NCI-H82 treated with DMSO at 0.1 percent for 48 hours (cell line): ENCODE results near the gene MAEA.

Source experiments
- DNase-seq: peaks from one replicate; lab custom pipeline; 2025; ENCODE audit not compliant: unreplicated experiment; lab: John Stamatoyannopoulos, UW

Gene MAEA

GRCh38 chr4:1249731-1250526 lies 39.8 kb upstream of the MAEA start:
- DNase-seq, result no peak

GRCh38 chr4:1250527-1250812 lies 39.2 kb upstream of the MAEA start:
- DNase-seq, result no peak

GRCh38 chr4:1250921-1251772 lies 38.5 kb upstream of the MAEA start:
- no peak for DNase-seq

DNA sequence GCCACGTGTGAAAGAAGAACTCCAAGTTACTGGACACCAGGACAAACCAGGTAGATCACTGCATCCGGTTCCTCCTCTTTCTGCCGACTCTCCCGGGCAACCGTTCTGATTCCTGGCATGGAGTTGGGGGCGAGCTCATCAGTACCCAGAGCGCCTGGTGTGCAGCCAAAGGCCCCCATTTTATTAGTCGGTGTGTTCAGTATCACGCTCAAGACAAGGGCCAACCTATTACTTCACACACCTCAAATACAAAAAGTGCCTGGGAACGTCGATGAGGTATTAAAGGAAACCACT lies 38.0 kb upstream of the MAEA start:
- DNase-seq, result no peak

GRCh38 chr4:1252928-1253492 lies 36.7 kb upstream of the MAEA start:
- no peak for DNase-seq

- no peak for DNase-seq
These were observed 35.9 kb upstream of the MAEA start for GRCh38 chr4:1253831-1254230.

GRCh38 chr4:1255151-1255550 lies 34.5 kb upstream of the MAEA start:
- DNase-seq, result no peak

DNA sequence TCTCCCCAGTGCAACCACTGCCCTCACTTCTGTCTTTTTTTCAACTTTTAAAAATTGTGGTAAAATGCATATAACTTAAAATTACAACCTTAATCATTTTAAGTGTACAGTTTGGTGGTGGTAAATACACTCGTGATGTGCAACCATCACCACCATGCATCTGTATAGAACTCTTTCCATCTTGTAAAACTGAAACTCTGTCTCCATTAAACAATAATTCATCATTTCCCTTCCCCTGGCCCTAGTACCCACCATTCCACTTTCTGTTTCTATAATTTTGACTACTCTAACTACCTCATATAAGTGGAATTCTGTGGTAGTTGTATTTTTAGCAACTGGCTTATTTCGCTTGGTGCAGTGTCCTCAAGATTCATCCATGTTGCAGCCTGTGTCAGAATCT lies 34.0 kb upstream of the MAEA start:
- no peak for DNase-seq

- no peak for DNase-seq
These were observed 31.2 kb upstream of the MAEA start for GRCh38 chr4:1258457-1258856.

DNA sequence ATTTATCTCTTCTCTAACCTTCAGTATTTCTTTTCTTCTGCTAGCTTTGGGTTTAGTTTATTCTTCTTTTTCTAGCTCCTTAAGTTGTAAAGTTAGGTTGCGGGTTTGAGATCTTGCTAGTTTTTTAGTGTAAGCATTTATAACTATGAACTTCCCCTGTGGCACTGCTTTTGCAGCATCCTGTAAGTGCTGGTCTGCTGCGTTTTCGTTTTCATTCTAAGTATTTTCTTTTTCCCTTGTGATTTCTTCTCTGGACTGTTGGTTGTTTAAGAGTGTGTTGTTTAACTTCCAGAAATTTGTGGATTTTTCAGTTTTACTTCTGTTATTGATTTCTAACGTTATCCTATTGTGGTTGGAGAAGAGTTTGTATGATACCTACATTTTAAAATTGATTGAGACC lies 29.7 kb upstream of the MAEA start:
- no peak for DNase-seq

DNA sequence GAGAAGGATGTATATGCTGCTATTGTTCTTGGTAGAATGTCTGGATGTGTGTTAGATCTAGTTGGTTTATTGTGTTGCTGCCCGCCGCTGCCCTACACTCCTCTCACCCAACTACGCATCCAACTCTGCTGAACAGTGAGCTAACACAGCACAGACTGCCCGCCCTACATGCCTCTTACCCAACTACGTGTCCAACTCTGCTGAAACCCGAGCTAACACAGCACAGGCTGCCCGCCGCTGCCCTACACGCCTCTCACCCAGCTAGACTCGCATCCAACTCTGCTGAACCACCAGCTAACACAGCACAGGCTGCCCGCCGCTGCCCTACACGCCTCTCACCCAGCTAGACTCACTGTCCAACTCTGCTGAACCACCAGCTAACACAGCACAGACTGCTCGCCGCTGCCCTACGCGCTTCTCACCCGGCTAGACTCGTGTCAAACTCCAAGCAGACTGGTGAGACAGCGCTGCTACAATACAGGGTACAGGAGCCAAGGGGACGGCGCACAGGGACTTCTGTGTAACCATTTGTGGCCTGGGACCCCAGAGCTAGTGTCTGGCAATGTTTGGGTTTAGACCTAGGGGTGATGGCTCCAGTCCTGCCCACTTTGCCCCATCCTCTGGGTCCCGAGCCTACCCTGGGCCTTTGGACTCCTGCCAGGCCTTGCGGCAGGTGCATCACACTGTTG lies 29.1 kb upstream of the MAEA start:
- no peak for DNase-seq

DNA sequence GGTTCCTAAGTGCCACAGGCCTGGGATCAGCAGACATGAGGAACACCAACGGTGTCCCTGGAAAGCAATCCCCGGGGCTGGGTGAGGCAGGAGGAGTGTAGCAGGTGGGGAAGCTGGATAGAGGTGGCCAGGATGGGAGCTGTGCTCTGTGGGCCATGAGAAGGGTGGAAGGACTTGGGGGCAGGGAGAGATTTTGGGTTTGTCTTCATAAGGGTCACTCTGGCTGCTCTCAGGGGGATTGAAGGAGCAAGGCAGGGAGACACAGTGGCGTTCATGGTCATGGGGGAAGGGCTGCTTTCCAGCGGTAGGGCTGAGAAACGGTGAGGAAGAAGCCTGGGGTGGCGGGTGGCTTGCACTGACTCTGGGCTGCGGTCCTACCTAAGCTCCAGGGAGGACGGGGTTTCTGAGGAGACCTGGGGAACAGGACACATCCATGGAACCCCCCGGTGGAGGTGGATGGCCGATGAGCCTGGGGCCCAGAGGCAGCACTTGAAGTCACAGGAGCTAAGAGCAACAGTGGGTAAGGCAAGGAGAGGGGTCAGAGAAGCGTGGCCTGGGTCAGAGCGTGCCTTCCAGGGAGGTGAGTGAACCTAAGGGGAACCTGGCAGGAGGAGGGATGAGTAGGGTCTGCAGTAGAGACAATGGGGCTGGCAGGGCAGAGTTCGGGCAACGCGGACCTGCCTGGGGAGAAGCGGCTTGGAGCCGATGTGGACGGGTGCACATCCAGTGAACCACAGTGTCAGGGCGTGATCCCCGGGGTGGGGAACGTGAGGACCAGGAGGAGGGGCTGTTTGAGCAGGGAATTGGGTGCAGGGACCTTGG lies 28.4 kb upstream of the MAEA start:
- no peak for DNase-seq

DNA sequence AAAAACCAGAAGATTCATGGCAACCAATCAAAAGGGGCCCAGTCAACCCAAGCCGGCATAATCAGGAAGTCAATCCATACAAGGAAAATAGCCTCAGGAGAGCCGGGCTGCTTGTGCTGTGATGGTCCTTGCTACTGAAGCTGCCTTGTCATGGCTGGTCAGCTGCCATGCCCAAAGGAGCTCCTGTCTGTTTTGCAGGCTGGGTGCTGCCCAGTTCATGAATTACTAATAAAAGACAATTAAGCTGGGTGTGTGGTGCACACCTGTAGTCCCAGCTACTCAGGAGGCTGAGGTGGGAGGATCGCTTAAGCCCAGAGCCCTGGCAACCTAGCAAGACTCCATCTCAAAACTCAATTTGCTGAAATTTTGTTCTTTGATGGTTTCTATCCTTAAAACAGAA lies 24.7 kb upstream of the MAEA start:
- DNase-seq, result no peak

DNA sequence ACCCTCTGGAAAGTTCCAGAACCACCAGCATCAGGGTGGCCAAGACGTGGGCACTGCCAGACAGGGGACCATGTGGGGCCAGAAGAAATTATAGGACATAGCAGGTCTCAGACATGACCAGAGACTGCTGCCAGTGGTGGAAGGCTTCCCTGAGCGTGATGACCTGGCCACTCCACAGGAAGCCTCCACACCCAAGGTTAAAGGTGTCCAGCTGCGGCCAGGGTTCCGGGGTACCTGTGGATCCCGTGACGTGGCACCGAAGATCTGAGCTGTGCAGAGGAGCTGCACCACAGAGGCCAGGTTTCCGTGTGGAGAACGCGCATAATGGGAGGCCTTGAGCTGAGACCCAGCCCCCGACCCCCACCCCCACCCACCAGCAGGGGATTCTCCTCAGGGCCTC lies 24.3 kb upstream of the MAEA start:
- no peak for DNase-seq

- DNase-seq, result no peak
These were observed 22.6 kb upstream of the MAEA start for GRCh38 chr4:1266881-1267763.

GRCh38 chr4:1269209-1269608 lies 20.5 kb upstream of the MAEA start:
- DNase-seq, result no peak

- no peak for DNase-seq
These were observed 18.0 kb upstream of the MAEA start for GRCh38 chr4:1271686-1272085.

- no peak for DNase-seq
These were observed 14.8 kb upstream of the MAEA start for GRCh38 chr4:1274871-1275270.

GRCh38 chr4:1276984-1277383 lies 12.7 kb upstream of the MAEA start:
- DNase-seq, result no peak
